Endothelial cell of umbilical vein (primary cell): Measurements from ENCODE around the gene CHST15. TPM values are rescaled to one million over a fixed set of nuclear protein-coding genes. Genes with fewer than 3 reads are reported as not detected.

Experiments used
- BruUV-seq: library from RNA; stranded (reverse); fragments of 400-500 nt; replicated peaks from 2 replicates; lab custom pipeline; 2021; lab: Mats Ljungman, UMichigan
- CTCF ChIA-PET: fragments of 300-600, 350-600 bp; sonication (Branson Sonifier 250); formaldehyde crosslinking; loops from one replicate; lab custom pipeline; 2021; ENCODE audit warnings: antibody characterized with exemption, inconsistent platforms; lab: Charles Lee
- POLR2A ChIA-PET: fragments of 300-600, 350-600 bp; sonication (Branson Sonifier 250); formaldehyde crosslinking; loops from one replicate; lab custom pipeline; 2021; ENCODE audit warnings: antibody characterized with exemption, inconsistent platforms; lab: Charles Lee
- DNase-seq: peaks from one replicate; pipeline ENCODE4 v3.0.0-alpha.2; 2011; ENCODE audit warnings: low read depth, low spot score
- FAIRE-seq: peaks from 2 replicates; lab custom pipeline; 2011; peaks lifted over from hg19 to GRCh38; lab: Jason Lieb, UNC
- H2AFZ ChIP-seq: 2 replicates; pipeline ENCODE4 v1.6.0; 2012; ENCODE audit warnings: low read depth, low read length, control low read depth, inconsistent platforms
- H3K27ac ChIP-seq: 2 replicates; pipeline ENCODE4 v1.5.1; 2011; ENCODE audit warnings: low read depth, mild to moderate bottlenecking, control low read depth, low read length, moderate library complexity; ENCODE audit not compliant: insufficient read depth
- H3K27me3 ChIP-seq, 2 experiments: 2 replicates each; pipeline versions ENCODE4 v1.6.0 to v1.6.1; 2011; ENCODE audit warnings: low read length in 2 of 2, mixed read lengths in 1 of 2; ENCODE audit not compliant: control insufficient read depth in 2 of 2, insufficient read depth in 2 of 2
- H3K36me3 ChIP-seq, 2 experiments: 2 replicates in 1 of 2; 3 replicates in 1 of 2; pipeline ENCODE4 v1.5.1; 2011; ENCODE audit warnings: low read length in 2 of 2, mild to moderate bottlenecking in 1 of 2, moderate library complexity in 1 of 2; ENCODE audit not compliant: control insufficient read depth in 2 of 2, insufficient read depth in 2 of 2; ENCODE audit errors: extremely low read depth in 1 of 2
- H3K4me1 ChIP-seq: 3 replicates; pipeline ENCODE4 v1.5.1; 2011; ENCODE audit warnings: mild to moderate bottlenecking, low read length; ENCODE audit not compliant: control insufficient read depth, insufficient read depth; ENCODE audit errors: extremely low read depth
- H3K4me2 ChIP-seq: 2 replicates; pipeline ENCODE4 v1.6.1; 2011; ENCODE audit warnings: low read length, control low read depth, mixed read lengths; ENCODE audit not compliant: insufficient read depth
- H3K4me3 ChIP-seq, 3 experiments: fragments of 200-600 bp in 1 of 3; sonication (generic), shearing (Covaris generic) in 1 of 3; replicated peaks in 1 of 3; 2 replicates each; pipeline ENCODE4 v1.5.1; 2011 to 2016; ENCODE audit warnings: control low read depth in 3 of 3, low read length in 3 of 3, mild to moderate bottlenecking in 2 of 3, inconsistent platforms in 1 of 3, low read depth in 1 of 3, moderate library complexity in 1 of 3; ENCODE audit not compliant: insufficient read depth in 1 of 3
- H3K79me2 ChIP-seq: 2 replicates; pipeline ENCODE4 v1.6.0; 2012; ENCODE audit warnings: low read length, inconsistent platforms; ENCODE audit not compliant: control insufficient read depth, insufficient read depth
- H3K9ac ChIP-seq: replicated peaks from 2 replicates; pipeline ENCODE3; 2011; ENCODE audit warnings: low read length, control low read depth; ENCODE audit not compliant: insufficient read depth; ENCODE audit errors: extremely low read depth
- H3K9me1 ChIP-seq: replicated peaks from 3 replicates; pipeline ENCODE4 v1.6.0; 2011; ENCODE audit warnings: mild to moderate bottlenecking, low read length; ENCODE audit not compliant: control insufficient read depth, insufficient read depth; ENCODE audit errors: extremely low read depth
- H3K9me3 ChIP-seq: replicated peaks from 2 replicates; pipeline ENCODE4 v1.5.1; 2012; ENCODE audit warnings: low read length, inconsistent platforms; ENCODE audit not compliant: control insufficient read depth, insufficient read depth
- H4K20me1 ChIP-seq: replicated peaks from 2 replicates; pipeline ENCODE3; 2011; ENCODE audit warnings: mild to moderate bottlenecking, low read length; ENCODE audit not compliant: control insufficient read depth, insufficient read depth; ENCODE audit errors: extremely low read depth
- EZH2 ChIP-seq: IDR thresholded peaks from 2 replicates; pipeline ENCODE4 v1.6.1; 2012; ENCODE audit warnings: borderline replicate concordance, low read depth, mild to moderate bottlenecking, moderate library complexity, low read length, inconsistent platforms; ENCODE audit not compliant: severe bottlenecking
- FOS ChIP-seq: IDR thresholded peaks from 2 replicates; pipeline ENCODE4 v1.6.1; 2011; ENCODE audit warnings: mild to moderate bottlenecking, low read length, moderate library complexity, borderline replicate concordance; ENCODE audit not compliant: insufficient read depth
- GATA2 ChIP-seq: IDR thresholded peaks from 2 replicates; pipeline ENCODE4 v1.7.0; 2011; ENCODE audit warnings: low read depth, mild to moderate bottlenecking, moderate library complexity, mixed read lengths, low read length; ENCODE audit not compliant: insufficient read length, insufficient read depth
- JUN ChIP-seq: IDR thresholded peaks from 2 replicates; pipeline ENCODE4 v1.6.1; 2011; ENCODE audit warnings: borderline replicate concordance, low read depth; ENCODE audit not compliant: insufficient read length, insufficient read depth
- MYC ChIP-seq: IDR thresholded peaks from one replicate; pipeline ENCODE4 v1.6.1; 2011; ENCODE audit warnings: mild to moderate bottlenecking, low read depth, low read length
- POLR2A ChIP-seq: IDR thresholded peaks from 2 replicates; pipeline ENCODE4 v1.6.1; 2012; ENCODE audit warnings: low read depth, mild to moderate bottlenecking, control low read depth, low read length
- POLR2AphosphoS5 ChIP-seq: IDR thresholded peaks from 2 replicates; pipeline ENCODE4 v1.6.1; 2012; ENCODE audit warnings: low read depth, mild to moderate bottlenecking, control low read depth, low read length, moderate library complexity; ENCODE audit not compliant: insufficient read depth
- dilution Hi-C: fragments of 300-500 bp; cut with MboI; formaldehyde crosslinking; loops from one replicate; pipeline ENCODE4 v1.15.0; 2019; ENCODE audit warnings: low sequenced_read_pairs; ENCODE audit not compliant: extremely low pct_ligation_motif_present
- intact Hi-C: fragments of 100-400 bp; cut with micrococcal nuclease; formaldehyde crosslinking; loops from one replicate; pipeline ENCODE4 v1.10.0; 2022
- polyA plus RNA-seq, 4 experiments: library from polyadenylated mRNA; depleted of rRNA in 3 of 4; stranded (reverse) in 3 of 4; unstranded in 1 of 4; fragments of >200 nt; gene quantifications; 2 replicates each; pipeline versions ENCODE4 v1.2.1 to v1.2.3, GENCODE V29; 2011 to 2012; ENCODE audit warnings: missing spikeins in 1 of 4
- total RNA-seq: library from RNA; stranded (reverse); gene quantifications from 2 replicates; pipeline ENCODE4 v1.2.3, GENCODE V29; 2021
- TF ChIP-seq, protein P1 (sequence below), 2 donors: IDR thresholded peaks; 1 replicate in 1 of 2; 2 replicates in 1 of 2; pipeline ENCODE4 v1.5.1; 2011; ENCODE audit warnings: low read length in 2 of 2, mild to moderate bottlenecking in 2 of 2, moderate library complexity in 2 of 2, control low read depth in 1 of 2, inconsistent platforms in 1 of 2, low read depth in 1 of 2; ENCODE audit not compliant: insufficient read depth in 1 of 2; ENCODE audit errors: extremely low read depth in 1 of 2
- TF ChIP-seq, protein P2 (sequence below): IDR thresholded peaks from 2 replicates; pipeline ENCODE4 v1.6.1; 2011; ENCODE audit not compliant: insufficient read depth, insufficient read length

CHST15 gene
- total and polyA plus RNA-seq, 2 donors (not counting 3 experiments of a cell fraction or from before 2014, with no cell fraction given): 23.1 to 29.2 TPM

DNA sequence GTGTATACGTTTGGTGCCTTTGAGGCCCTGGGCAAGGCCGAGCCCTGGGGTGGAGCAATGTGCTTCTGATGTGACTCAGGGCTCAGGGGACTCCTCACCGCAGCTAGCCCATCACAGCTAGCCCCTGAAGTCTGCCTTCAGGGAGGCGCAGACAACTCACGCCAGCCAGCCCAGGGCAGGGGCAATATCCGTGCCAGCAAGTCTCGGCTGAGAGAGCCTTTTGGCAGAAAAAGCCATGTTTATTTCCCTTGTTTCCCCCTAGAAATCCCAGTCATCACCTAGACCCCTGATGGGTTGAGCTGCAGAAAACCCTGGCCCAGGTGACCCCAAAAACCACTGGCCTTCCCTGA, 90.4 kb downstream of the CHST15 start:
- POLR2A ChIA-PET: no interaction called here
- H3K4me1 ChIP-seq: no peaks in the 10 kb centered on the region
- CTCF ChIA-PET: interaction anchor here (0.7 to 6.7 kb wide), 3 partner anchors 9 to 387 kb away, joined by 3 to 41 read pairs (median 14); no protein-coding TSS in a partner anchor
- H3K79me2 ChIP-seq: no peaks in the 10 kb centered on the region
- H3K9me3 ChIP-seq: no peaks in the 10 kb centered on the region
- dilution Hi-C loops: no loop called here
- H3K27me3 ChIP-seq: no peaks in the 10 kb centered on the region
- no peak overlapping the region for H2AFZ ChIP-seq
- no peak overlapping the region for H3K27ac ChIP-seq
- no peak overlapping the region for H3K9ac ChIP-seq
- FAIRE-seq (no peak), DNase-seq (no peak)
- TF ChIP-seq JUN: no peak
- TF ChIP-seq, protein P1, sequence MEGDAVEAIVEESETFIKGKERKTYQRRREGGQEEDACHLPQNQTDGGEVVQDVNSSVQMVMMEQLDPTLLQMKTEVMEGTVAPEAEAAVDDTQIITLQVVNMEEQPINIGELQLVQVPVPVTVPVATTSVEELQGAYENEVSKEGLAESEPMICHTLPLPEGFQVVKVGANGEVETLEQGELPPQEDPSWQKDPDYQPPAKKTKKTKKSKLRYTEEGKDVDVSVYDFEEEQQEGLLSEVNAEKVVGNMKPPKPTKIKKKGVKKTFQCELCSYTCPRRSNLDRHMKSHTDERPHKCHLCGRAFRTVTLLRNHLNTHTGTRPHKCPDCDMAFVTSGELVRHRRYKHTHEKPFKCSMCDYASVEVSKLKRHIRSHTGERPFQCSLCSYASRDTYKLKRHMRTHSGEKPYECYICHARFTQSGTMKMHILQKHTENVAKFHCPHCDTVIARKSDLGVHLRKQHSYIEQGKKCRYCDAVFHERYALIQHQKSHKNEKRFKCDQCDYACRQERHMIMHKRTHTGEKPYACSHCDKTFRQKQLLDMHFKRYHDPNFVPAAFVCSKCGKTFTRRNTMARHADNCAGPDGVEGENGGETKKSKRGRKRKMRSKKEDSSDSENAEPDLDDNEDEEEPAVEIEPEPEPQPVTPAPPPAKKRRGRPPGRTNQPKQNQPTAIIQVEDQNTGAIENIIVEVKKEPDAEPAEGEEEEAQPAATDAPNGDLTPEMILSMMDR (IDR thresholded peaks at IDR 0.05; ENCODE audit: extremely low read depth in 1 of 2, insufficient read depth in 1 of 2, low read depth in 1 of 2, low read length in 2 of 2): no peak
- no peak for TF ChIP-seq GATA2
- intact Hi-C loops: no loop called here
- no peak overlapping the region for H3K4me2 ChIP-seq
- no TSS peak for BruUV-seq
- peaks cover 0 to 2% of the 10 kb centered on the region in 2 experiments for H3K36me3 ChIP-seq
- H4K20me1 ChIP-seq: no peaks in the 10 kb centered on the region
- no peak overlapping the region for H3K4me3 ChIP-seq
- no peaks in the 10 kb centered on the region for H3K9me1 ChIP-seq

DNA sequence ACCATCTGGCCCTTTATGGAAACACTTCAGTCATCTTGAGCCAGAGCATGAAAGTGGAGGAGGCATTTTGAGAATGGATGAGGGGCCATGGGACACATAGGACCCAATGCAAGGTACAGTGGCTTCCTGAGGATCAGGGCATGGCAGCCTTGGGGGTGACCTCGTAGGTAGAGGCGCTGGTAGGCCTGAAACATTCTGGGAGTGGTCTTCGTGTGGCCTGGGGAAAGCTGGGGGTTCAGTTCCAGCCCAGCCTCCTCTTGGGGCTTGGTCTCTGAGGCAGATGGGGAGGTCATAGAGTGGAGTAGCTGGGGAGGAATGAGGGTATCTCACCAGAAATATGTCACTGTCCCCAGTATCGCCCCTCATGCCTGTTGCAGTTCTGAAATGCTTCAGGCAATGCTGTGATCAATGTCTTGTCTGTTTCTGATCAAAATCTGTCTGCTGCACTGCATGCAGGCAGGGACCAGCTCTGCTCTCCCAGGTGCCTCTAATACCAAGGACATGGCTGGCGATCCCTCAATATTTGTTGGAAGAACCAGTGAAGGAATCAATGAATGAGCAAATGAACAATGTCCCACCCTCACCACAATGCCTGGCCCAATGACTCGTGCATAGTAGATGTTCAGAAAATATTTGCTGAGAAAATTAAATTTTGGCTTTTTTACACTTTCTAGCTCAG, 90.9 kb downstream of the CHST15 start:
- H3K4me1 ChIP-seq: no peaks in the 10 kb centered on the region
- no peak for DNase-seq
- intact Hi-C loops: no loop called here
- H3K4me3 ChIP-seq: no peak overlapping the region
- H4K20me1 ChIP-seq: no peaks in the 10 kb centered on the region
- H3K9me1 ChIP-seq: no peaks in the 10 kb centered on the region
- TF ChIP-seq MYC (no peak), FOS (no peak), POLR2AphosphoS5 (no peak), JUN (no peak), POLR2A (no peak), GATA2 (no peak), EZH2 (no peak)
- TF ChIP-seq, protein P1 (IDR thresholded peaks at IDR 0.05; ENCODE audit: extremely low read depth in 1 of 2, insufficient read depth in 1 of 2, low read depth in 1 of 2, low read length in 2 of 2): no peak
- TF ChIP-seq, protein P2, sequence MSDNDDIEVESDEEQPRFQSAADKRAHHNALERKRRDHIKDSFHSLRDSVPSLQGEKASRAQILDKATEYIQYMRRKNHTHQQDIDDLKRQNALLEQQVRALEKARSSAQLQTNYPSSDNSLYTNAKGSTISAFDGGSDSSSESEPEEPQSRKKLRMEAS: no peak
- no peak overlapping the region for H3K9ac ChIP-seq
- ChIA-PET CTCF (interaction anchor here (1.0 to 6.7 kb wide), 3 partner anchors 8 to 387 kb away, joined by 3 to 41 read pairs (median 14); no protein-coding TSS in a partner anchor), POLR2A (no interaction called here)
- H3K36me3 ChIP-seq: peaks cover 0 to 2% of the 10 kb centered on the region in 2 experiments
- no peak for FAIRE-seq
- H3K79me2 ChIP-seq: no peaks in the 10 kb centered on the region
- no peak overlapping the region for H2AFZ ChIP-seq
- H3K27me3 ChIP-seq: no peaks in the 10 kb centered on the region
- H3K4me2 ChIP-seq: no peak overlapping the region
- BruUV-seq: no TSS peak
- H3K9me3 ChIP-seq: no peaks in the 10 kb centered on the region
- H3K27ac ChIP-seq: no peak overlapping the region
- dilution Hi-C loops: no loop called here
